Prostate gland (tissue), 2 donors: ENCODE measurements around the gene GRK1. TPM values are rescaled to one million over a fixed set of nuclear protein-coding genes. Genes with fewer than 3 reads are reported as not detected.
A peak's percentile ranks its signal among the peaks of the same experiment; 100 is the strongest.
"Not testable (repeated sequence)": the region's sequence is repeated elsewhere in the genome, so short reads cannot be mapped to it uniquely, and the experiment has no call there.

ENCODE experiments used
- DNase-seq: peaks from one replicate; pipeline ENCODE4 v3.0.0-alpha.2; 2019; ENCODE audit warnings: low spot score
- H3K27ac ChIP-seq, 2 donors: fragments of 200-600 bp; sonication (generic); 2 replicates each; pipeline ENCODE4 v1.5.1; 2017 to 2019
- H3K27me3 ChIP-seq: fragments of 200-600 bp; sonication (generic); replicated peaks from 2 replicates; pipeline ENCODE4 v1.5.1; 2019; ENCODE audit not compliant: insufficient read depth
- H3K36me3 ChIP-seq, 2 donors: fragments of 200-600 bp; sonication (generic); 1 replicate in 1 of 2; 2 replicates in 1 of 2; pipeline versions ENCODE4 v1.5.1 to v1.8.1; 2017 to 2019
- H3K4me1 ChIP-seq: fragments of 200-600 bp; sonication (generic); replicated peaks from 2 replicates; pipeline ENCODE4 v1.5.1; 2019
- H3K4me3 ChIP-seq, 2 donors: fragments of 200-600 bp; sonication (generic); 2 replicates each; pipeline ENCODE4 v1.5.1; 2017 to 2019
- H3K9me3 ChIP-seq: fragments of 200-600 bp; sonication (generic); 2 replicates; pipeline ENCODE4 v1.5.1; 2017
- CTCF ChIP-seq, 4 experiments: fragments of 200-600 bp in 2 of 4; fragments of 450-650 bp in 2 of 4; sonication (generic) in 2 of 4; IDR thresholded peaks; 1 replicate in 3 of 4; 2 replicates in 1 of 4; pipeline ENCODE4 v1.5.1; 2016 to 2019; ENCODE audit warnings: antibody characterized with exemption in 4 of 4, mild to moderate bottlenecking in 2 of 4, moderate library complexity in 2 of 4
- POLR2A ChIP-seq: fragments of 450-650 bp; IDR thresholded peaks from one replicate; pipeline ENCODE4 v1.6.1; 2016; ENCODE audit warnings: antibody characterized with exemption, mild to moderate bottlenecking
- POLR2AphosphoS5 ChIP-seq: sonication (generic); formaldehyde crosslinking; IDR thresholded peaks from one replicate; pipeline ENCODE4 v1.6.1; 2017; ENCODE audit warnings: antibody characterized with exemption
- WGBS: methylation state at CpG from one replicate; pipeline ENCODE4 v1.1.5; 2018; 5-methylcytosine and 5-hydroxymethylcytosine counted together
- intact Hi-C: fragments of 100-400 bp; cut with DNase I; formaldehyde crosslinking; loops from one replicate; pipeline ENCODE4 v1.14.2; 2022
- total RNA-seq, 2 donors: library from RNA; depleted of rRNA; stranded (reverse); fragments of >200 nt; gene quantifications; one replicate each; pipeline ENCODE4 v1.1.0, GENCODE V29; 2016

Gene GRK1
- total RNA-seq, 2 donors from 2014 or later: 0.23 TPM; not detected in 1

- TF ChIP-seq POLR2A (no peak), CTCF (IDR thresholded peaks at IDR 0.05) (no peak), POLR2AphosphoS5 (no peak)
- Histone ChIP-seq H3K9me3 (no peaks in the 10 kb centered on the region), H3K4me1 (no peaks in the 10 kb centered on the region), H3K27ac (no peak overlapping the region), H3K4me3 (no peak overlapping the region), H3K36me3 (no peaks in the 10 kb centered on the region), H3K27me3 (no peaks in the 10 kb centered on the region)
- DNase-seq: no peak
- intact Hi-C loops: loop anchor here (5.0 kb wide), 1 partner anchor 326 kb away; no protein-coding TSS in a partner anchor
- 96% methylated on average over 15 of the region's 15 CpGs for WGBS
Observed at GRCh38 chr13:113621046-113621445, 46.0 kb upstream of the GRK1 start.

GRCh38 chr13:113621498-113621897 is 45.5 kb upstream of the GRK1 start:
- 76% methylated on average over 13 of the region's 13 CpGs for WGBS
- H3K27me3 ChIP-seq, H3K9me3 ChIP-seq, H3K27ac ChIP-seq, DNase-seq, H3K4me3 ChIP-seq, H3K4me1 ChIP-seq, H3K36me3 ChIP-seq: not testable (repeated sequence)
- intact Hi-C loops: loop anchor here (5.0 kb wide), 1 partner anchor 326 kb away; no protein-coding TSS in a partner anchor
- TF ChIP-seq CTCF (IDR thresholded peaks at IDR 0.05): peak in 1 of 4 experiments; percentile 19

- DNase-seq, H3K36me3 ChIP-seq, H3K4me1 ChIP-seq, H3K9me3 ChIP-seq, H3K27ac ChIP-seq, H3K27me3 ChIP-seq, H3K4me3 ChIP-seq: not testable (repeated sequence)
- 88% methylated on average over 20 of the region's 20 CpGs for WGBS
- intact Hi-C loops: loop anchor here (5.0 kb wide), 1 partner anchor 325 kb away; no protein-coding TSS in a partner anchor
Observed at GRCh38 chr13:113621986-113622550, 45.0 kb upstream of the GRK1 start.

- Histone ChIP-seq H3K4me3 (no peak overlapping the region), H3K27me3 (no peaks in the 10 kb centered on the region), H3K9me3 (no peaks in the 10 kb centered on the region), H3K4me1 (no peaks in the 10 kb centered on the region), H3K27ac (no peak overlapping the region), H3K36me3 (no peaks in the 10 kb centered on the region)
- DNase-seq: no peak
- TF ChIP-seq POLR2AphosphoS5 (no peak), POLR2A (no peak), CTCF (IDR thresholded peaks at IDR 0.05) (no peak)
- intact Hi-C loops: loop anchor here (5.0 kb wide), 1 partner anchor 324 kb away; no protein-coding TSS in a partner anchor
- 93% methylated on average over 29 of the region's 29 CpGs for whole genome bisulfite sequencing
Observed at GRCh38 chr13:113622791-113623490, 44.1 kb upstream of the GRK1 start.

GRCh38 chr13:113623491-113624234 is 43.4 kb upstream of the GRK1 start:
- H3K36me3 ChIP-seq: no peaks in the 10 kb centered on the region
- no peaks in the 10 kb centered on the region for H3K4me1 ChIP-seq
- WGBS: 87% methylated on average over 18 of the region's 20 CpGs
- TF ChIP-seq POLR2AphosphoS5: no peak
- no peak for TF ChIP-seq POLR2A
- TF ChIP-seq CTCF (IDR thresholded peaks at IDR 0.05): no peak
- no peak overlapping the region for H3K27ac ChIP-seq
- H3K9me3 ChIP-seq: no peaks in the 10 kb centered on the region
- H3K27me3 ChIP-seq: no peaks in the 10 kb centered on the region
- intact Hi-C loops: loop anchor here (5.0 kb wide), 1 partner anchor 324 kb away; no protein-coding TSS in a partner anchor
- DNase-seq: no peak
- H3K4me3 ChIP-seq: no peak overlapping the region
